H1 (cell line): ENCODE results near the gene RNF123.

Source experiments
- CHD2 ChIP-seq: IDR thresholded peaks from 2 replicates; pipeline ENCODE4 v1.6.1; 2012; ENCODE audit warnings: low read length, improper control_type of control experiment
- EZH2 ChIP-seq: fragments of 200-600 bp; sonication (generic); IDR thresholded peaks from 2 replicates; pipeline ENCODE4 v1.7.1; 2012; ENCODE audit warnings: low read depth, mild to moderate bottlenecking, moderate library complexity, low read length, inconsistent platforms; ENCODE audit not compliant: severe bottlenecking
- JUND ChIP-seq: IDR thresholded peaks from 2 replicates; pipeline ENCODE4 v1.6.1; 2011; ENCODE audit warnings: mild to moderate bottlenecking, improper control_type of control experiment, low read length
- POLR2A ChIP-seq, 2 experiments: IDR thresholded peaks; 1 replicate in 1 of 2; 2 replicates in 1 of 2; pipeline ENCODE4 v1.6.1; 2011; ENCODE audit warnings: low read depth in 2 of 2, low read length in 2 of 2, mild to moderate bottlenecking in 2 of 2; ENCODE audit errors: control extremely low read depth in 1 of 2
- RFX5 ChIP-seq: IDR thresholded peaks from 2 replicates; pipeline ENCODE4 v1.6.1; 2011; ENCODE audit warnings: low read depth, low read length, improper control_type of control experiment, borderline replicate concordance
- SIX5 ChIP-seq: IDR thresholded peaks from 2 replicates; pipeline ENCODE4 v1.6.1; 2011; ENCODE audit warnings: mild to moderate bottlenecking, low read depth, low read length
- SP1 ChIP-seq: IDR thresholded peaks from 2 replicates; pipeline ENCODE4 v1.6.1; 2011; ENCODE audit warnings: low read depth, low read length
- TAF7 ChIP-seq: optimal IDR thresholded peaks from 2 replicates; pipeline ENCODE3; 2011; ENCODE audit warnings: low read depth, mild to moderate bottlenecking, inconsistent platforms, low read length, moderate library complexity, borderline replicate concordance
- TF ChIP-seq, protein P1 (sequence below), 3 experiments: IDR thresholded peaks; 1 replicate in 2 of 3; 2 replicates in 1 of 3; pipeline versions ENCODE4 v1.5.1 to v1.6.1; 2011; ENCODE audit warnings: low read length in 3 of 3, mild to moderate bottlenecking in 3 of 3, inconsistent platforms in 2 of 3, low read depth in 1 of 3, moderate library complexity in 1 of 3; ENCODE audit not compliant: insufficient read depth in 1 of 3; ENCODE audit errors: control extremely low read depth in 1 of 3

DNA sequence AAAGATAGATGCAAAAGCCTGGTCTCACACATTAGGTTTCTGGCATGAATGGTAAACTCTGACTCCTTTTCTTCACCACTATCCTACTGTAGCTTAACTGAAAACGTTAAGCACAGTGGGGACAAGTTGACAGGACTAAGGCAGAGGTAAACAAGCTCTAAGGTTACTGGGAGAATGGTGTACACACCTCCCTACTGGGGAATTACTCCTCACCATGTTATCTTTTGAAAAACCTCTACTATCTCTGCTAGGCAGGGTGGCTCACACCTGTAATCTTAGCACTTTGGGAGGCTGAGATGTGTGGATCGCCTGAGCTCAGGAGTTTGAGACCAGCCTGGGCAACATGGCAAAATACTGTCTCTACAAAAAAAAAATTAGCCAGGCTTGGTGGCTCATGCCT, 67.8 kb downstream of the RNF123 start:
- TF ChIP-seq CHD2 (no peak), JUND (no peak), RFX5 (no peak), SP1 (no peak), POLR2A (IDR thresholded peaks at IDR 0.05; ENCODE audit: control extremely low read depth in 1 of 2, low read depth in 2 of 2, low read length in 2 of 2) (no peak), EZH2 (no peak), TAF7 (no peak), SIX5 (no peak)
- TF ChIP-seq, protein P1, sequence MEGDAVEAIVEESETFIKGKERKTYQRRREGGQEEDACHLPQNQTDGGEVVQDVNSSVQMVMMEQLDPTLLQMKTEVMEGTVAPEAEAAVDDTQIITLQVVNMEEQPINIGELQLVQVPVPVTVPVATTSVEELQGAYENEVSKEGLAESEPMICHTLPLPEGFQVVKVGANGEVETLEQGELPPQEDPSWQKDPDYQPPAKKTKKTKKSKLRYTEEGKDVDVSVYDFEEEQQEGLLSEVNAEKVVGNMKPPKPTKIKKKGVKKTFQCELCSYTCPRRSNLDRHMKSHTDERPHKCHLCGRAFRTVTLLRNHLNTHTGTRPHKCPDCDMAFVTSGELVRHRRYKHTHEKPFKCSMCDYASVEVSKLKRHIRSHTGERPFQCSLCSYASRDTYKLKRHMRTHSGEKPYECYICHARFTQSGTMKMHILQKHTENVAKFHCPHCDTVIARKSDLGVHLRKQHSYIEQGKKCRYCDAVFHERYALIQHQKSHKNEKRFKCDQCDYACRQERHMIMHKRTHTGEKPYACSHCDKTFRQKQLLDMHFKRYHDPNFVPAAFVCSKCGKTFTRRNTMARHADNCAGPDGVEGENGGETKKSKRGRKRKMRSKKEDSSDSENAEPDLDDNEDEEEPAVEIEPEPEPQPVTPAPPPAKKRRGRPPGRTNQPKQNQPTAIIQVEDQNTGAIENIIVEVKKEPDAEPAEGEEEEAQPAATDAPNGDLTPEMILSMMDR (IDR thresholded peaks at IDR 0.05; ENCODE audit: control extremely low read depth in 1 of 3, insufficient read depth in 1 of 3, low read depth in 1 of 3, low read length in 3 of 3), result no peak
